Activated gamma-delta T cell treated with anti-CD3 and anti-CD28 coated beads, Interleukin-2, amount 50 U/mL, for 16 hours (primary cell): Measurements from ENCODE around the gene EEIG1.
A peak's percentile ranks its signal among the peaks of the same experiment; 100 is the strongest.

ENCODE experiments used
- DNase-seq: peaks from one replicate; pipeline ENCODE4 v3.0.0-alpha.2; 2020; ENCODE audit warnings: low read depth

The EEIG1 gene

DNA sequence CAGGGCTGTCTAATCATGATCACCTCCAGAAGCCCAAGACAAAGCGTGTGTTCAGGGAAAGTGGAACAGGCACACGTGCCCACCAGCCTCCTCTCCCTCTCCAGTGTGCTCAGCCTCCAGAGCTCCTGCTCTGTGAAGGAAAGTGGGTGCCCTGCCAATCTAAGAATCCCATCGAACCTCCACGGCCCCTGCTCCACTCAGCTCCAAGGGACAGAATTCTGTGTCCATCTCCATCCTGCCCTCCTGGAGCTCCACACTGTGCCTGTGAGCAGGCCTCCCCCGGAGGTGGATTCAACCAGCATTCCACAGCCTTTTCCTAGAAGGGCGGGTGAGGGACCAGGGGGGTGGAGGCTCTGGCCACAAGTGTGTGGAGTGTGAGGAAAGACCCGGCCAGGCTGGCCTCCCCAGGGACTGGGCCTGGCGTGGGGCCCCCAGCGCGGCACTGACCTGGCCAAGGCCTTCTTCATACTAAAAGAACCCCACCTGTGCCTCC, 6.0 kb downstream of the EEIG1 start:
- DNase-seq: no peak

DNA sequence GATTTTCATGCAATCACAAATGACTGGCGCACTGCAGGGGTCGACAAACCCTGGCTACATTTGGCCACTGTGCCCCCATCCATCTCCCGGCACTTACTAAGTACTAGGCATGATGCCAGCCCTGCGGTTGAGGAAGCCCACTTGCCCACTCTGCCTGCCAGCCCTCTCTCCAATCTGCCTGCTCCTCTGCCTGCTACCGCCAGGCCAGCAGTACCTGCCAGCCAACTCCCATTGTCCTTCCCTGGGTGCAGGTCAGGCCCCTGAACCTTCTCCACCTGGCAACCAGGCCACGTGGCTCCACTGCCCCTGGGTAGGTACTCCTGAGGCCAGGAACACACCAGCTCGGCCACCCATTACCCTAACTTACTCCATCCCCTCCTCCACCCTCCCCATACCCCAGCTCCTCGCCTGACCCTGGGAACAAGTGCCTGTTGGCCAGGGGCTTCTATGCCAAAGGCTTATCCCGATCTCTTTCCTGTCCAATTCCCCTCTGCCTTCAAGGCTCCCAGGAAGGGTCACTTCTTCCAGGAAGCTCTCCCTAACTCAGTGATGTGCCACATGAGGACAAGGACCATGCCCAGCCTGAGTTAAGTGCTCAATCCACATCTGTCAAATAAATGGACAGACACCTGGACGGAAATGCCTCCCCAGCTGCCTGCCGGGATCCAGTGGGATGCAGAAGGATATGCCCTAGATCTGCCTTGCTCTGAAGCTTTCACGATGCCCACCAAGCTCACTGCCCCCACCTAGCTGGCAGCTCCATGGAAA, 6.6 kb downstream of the EEIG1 start:
- DNase-seq: no peak

DNA sequence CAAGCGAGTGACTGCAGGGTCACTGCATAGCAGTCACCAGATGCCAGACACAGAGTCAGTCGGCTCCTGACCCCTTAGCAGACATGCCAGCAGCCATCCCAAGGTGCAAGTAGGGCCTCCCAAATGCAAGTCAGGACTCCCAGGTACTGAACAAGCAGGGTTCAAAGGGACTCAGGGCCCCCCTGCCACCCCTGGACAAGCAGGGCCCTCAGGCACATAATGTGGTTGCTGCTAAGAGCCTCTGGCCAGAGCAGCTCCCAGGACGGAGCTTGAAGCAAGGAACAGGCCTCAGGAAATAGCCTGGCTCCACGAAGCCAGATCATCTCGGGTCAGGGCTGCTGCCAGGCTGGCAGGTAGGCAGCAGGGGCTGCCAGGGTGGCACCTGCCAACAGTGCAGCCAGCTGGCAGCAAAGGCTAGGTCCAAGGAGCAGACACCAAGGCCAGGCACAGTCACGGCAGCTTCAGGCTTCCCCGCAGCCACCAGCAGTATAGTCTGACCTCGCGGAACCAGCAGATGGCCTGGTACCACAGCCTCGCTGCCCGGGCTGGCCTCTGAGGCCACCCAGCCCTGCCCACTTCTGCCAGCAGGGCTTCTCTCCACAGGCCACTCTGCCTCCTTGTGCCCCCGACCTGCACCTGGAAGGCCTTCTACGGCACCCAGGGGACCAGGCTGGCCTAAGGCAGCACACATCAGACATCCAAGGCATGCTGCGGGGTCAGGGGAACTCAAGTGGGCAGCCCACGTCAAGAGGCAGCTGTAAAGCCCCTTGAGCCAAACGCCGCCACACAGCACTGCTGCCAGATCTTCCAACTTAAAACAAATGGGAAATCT, 7.4 kb downstream of the EEIG1 start:
- no peak for DNase-seq

DNA sequence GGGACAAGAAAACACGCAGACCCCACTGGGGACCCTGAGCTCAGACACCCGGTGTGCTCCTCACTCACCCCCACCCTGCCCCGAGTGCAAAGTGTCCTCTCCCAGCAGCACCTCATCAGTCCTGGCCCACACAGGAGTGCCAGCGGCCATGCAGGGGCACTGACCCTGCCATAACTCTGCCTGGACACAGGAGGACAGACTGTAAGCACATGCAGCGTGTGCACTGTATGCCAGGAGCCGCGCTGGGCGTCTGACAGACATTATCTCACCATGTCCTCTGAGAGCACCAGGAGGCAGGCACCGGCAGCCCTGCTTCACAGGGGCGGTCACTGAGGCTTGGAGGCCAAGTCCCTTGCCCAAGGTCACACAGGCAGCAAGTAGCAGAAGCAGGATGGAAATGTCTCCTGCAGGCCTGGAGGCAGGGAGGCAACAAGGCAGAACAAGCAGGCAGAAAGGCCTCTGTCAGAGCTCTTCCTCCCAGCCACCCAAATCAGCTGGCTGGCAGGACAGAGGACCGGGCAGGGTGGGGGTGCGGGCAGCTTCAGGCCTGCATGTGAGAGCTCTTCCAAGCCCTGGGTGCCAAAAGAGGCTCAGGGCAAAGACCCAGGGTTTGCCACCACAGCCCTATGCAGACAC, 8.4 kb downstream of the EEIG1 start:
- DNase-seq: no peak

DNA sequence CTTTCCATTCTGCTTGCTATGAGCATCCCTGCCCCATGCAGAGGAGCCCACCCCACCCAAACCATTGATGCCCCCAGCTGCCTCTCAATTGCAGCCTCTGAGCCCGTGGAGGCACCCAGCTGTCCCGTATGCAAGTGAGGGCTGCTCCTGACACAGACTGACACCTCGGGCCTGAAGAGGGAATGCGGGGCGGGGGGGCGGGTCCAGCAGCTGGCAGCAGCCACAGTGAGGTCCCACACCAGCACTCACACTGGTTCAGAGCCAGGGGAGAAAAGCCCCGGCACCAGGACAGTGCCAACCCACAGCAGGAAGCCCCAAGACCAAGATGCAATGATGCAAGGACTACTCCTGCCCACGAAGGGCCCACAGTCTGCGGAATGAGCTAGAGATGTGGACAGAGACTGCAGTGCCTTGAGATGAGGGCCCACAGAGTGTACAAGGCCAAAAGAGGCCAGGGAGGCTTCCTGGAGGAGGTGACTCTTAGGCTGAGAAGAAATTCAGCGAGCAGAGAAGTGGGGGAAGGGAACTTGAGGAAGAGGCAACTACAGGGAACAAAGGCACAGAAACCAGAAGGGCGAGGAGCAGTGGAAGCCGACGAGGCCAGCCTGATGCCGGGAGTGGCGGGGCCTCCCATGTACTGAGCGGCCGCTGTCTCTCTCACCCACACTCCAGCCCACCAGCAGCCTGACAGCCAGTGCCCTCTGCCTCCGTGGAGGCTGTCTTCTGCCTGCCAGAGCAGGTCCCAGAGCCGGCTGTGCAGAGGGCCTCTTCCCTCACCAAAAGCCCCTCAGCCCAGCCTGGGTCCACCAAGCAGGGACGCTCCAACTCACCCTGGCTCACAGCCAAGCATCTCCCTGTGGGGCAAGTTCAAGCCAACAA, 9.2 kb downstream of the EEIG1 start:
- DNase-seq: peak; percentile 42

DNA sequence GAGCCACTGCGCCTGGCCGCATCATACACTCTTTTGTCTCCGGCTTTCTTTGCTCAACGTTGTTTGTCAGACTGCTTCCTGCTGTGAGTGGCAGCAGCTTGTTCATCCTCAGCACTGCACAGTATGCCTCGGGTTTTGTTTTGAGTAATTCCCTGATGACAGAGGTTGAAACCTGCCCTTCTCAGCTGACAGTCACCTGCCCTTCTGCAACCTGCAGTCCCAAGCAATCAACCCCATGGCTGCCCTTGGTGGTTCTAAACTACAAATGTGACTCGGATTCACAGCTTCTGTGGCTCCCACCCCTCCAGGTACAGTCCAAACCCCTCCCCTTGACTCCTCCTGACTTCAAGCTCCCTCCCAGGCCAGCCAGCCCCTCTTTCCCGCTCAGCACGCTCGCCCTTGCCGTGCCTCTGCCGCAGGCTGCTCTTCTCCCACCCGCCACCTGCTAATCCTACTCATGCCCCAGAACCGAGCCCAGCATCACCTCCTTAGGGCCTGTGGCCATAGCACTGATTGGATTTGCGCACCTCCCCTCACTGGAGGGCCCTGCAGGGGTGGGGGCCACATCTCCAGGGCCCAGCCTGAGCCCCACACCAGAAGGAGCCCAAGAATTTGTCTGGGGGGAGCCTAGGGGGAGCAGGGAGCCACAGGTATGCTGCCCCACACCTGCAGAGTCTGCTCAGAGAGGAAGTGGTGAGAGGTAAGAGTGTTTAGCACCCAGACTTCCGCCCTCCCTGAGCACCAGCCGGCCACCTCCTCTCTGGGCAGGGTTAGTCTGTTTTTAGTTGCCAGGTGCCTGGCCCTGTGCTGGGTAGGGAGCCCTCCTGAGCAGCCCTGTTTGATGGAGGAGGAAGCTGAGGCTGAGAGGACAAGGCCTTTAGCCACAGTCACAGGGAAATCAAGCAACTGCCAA, 10.1 kb downstream of the EEIG1 start:
- peak; percentile 45 for DNase-seq

DNA sequence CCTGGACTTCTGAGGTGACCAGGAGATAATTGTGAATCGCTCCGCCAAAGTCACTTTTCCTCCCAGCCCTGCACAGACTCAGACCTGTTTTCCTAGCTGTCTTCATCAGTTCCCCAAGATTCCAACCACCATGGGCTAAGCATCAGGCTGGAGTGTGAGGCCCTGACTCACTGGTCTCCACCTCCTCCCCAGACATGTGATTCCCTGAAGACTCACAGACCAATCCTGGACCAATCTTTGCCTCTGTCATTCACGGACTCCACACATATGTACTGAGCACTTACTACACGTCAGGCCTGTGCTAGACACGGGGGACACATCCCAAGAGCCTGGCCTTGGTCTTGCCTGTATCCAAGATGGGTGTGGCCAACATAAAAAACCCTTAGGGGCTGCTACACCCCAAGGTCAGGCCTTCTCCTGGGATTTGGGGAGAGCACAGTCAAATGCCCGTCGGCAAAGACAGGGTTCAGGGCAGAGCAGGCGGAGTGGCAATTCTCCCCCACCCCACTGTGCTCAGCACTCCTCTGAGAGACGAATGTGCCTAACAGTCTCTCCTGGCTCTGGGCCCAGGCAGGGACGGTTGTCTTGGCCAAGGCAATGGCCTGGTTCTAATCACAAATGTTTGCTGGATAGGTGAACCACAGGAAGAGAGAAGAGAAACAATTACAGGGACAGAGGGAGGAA, 11.9 kb downstream of the EEIG1 start:
- DNase-seq: no peak

DNA sequence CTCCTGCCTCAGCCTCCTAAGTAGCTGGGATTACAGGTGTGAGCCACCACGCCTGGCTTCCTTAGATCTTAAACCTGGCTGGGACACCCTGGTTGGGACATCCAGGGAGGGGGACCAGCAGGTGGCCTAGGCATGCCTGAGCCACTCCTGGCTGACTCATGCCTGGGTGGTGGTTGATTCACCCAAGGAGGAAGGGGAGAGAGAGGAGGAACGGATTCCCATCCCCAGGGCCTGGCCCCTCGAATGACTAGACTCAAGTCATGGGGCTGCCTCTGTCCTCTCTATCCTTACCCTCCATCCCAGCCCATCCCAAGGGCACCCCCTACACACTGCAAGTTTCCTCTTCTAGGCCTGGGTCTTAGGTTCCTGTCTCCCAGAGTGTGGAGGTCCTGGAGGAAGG, 12.7 kb downstream of the EEIG1 start:
- DNase-seq: peak; percentile 24

DNA sequence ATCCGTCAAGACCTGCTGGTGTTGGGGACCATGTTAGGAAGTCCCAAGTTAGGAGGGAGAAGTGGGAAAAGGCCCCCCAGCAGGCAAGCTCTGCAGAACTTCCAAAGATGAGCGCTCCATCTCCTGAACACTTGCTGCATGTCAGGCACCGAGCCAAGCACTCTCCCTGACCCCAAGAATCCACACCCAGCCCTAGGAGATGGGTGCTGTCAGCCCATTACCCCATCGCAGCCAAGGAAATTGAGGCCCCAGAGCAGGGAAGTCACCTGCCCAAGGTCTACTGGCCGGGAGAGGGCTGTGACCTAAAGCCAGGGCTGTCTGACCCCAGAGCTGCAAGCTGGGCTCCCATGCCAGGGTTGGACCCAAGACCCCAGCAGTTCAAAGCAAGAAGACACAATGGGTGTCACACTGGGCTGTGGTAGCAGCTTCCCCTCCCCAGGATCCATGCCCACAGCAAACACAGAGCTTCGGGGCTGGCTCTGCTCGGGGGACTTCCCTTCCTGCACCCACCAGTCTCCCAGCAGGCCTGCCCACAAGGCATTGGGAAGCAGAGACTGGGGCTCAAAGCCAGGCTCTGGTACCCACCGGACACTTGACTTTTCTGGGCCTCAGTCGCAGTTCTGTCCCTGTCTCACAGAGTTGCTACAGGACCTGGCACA, 13.5 kb downstream of the EEIG1 start:
- DNase-seq: no peak

DNA sequence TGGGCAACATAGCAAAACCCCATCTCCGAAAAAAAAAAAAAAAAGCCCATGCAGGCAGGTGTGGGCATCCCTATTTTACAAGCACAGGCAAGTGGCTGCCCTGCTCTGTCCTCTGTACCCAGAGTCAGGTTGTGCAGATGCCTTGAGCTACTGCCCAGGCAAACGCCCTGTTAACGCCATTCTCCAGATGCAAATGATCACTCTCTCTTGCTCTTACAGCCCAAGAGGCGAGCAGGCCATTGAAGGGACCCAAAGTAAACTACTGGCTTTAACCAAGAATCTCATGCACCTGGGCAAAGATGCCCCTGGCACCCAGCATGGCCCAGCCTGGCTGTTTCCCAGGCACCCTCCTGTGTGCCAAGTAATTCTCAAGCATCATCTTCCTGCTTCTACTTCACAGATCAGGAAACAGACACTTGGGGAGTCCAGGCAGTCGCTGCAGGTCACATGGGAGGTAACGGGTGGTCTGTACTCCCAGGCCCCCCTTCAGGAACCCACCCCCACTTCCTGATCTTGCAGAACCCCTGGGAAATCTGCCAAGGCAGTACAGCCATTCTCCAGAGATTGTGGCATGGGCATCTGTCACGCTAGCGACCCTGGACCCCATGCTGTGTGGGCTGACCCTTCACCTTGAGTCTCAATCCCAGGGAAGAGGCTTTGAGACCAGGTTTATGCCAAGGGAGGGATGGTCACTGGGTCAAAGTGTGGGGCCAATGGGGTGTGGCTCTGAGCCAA, 14.2 kb downstream of the EEIG1 start:
- no peak for DNase-seq

DNA sequence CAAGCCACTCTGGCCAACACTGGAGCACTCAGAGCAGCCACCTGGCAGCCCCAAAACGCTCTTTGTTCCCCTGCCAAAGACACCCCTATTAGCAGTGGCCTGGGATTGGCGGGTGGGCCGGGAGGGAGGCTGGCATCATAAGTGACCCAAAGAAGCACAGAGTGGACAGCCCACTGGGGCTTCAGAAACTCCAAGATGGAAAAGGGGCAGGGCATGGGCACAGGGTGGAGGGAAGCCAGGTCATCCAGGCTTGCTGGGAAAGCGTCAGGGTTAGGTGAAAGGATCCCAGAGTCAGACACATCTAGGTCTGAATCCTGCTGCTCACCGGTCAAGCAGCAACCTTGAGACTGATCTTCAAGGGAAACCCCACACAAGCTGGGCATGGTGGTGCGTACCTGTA, 14.8 kb downstream of the EEIG1 start:
- DNase-seq: no peak

DNA sequence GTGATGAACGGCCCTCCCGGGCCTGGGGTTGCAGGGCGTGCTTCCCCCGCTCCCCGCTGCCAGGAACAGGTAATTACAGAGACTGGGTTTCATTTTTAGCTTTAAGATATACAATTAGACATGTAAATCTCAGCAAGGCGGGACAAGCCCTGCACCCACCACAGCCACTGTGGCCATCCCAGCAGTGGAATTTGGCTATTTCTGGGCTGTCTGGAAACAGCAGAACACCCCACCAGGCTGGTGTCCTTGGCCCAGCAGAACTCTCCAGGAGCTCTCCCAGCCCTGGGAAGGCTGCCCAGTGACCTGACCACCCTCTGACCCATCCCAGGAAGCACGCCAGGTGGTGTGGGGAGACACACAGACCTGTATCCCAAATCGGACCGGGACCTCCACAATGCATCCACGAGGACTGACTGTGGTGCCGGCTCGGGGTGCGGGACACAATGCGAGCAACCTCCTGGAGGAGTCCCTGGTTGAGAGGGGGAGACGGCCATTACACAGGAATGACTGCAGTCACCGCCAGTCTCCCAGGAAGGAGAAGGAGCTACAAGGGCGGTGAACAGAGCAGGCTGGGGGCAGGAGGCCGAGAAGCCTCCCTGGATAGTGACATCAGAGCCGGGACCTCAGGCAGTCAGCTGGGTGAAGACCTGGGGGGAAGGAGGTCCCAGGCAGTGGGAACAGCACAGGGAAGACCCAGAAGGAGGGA, 17.3 kb downstream of the EEIG1 start:
- DNase-seq: no peak

DNA sequence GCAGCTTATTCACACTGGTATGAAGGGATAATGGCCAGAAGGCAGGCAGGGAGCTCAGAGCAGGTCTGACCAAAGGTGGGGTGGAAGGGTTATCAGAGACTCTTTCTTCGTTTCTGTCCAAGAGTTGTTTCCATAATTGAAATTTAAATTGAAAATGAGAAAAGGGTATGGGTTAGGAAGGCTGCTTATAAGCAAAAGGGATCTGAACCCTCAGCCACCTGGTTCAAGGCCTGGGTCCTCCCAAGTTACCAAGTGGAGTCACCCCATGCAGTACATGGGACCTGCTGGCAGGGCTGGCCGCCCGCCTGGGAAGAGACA, 17.8 kb downstream of the EEIG1 start:
- no peak for DNase-seq

DNA sequence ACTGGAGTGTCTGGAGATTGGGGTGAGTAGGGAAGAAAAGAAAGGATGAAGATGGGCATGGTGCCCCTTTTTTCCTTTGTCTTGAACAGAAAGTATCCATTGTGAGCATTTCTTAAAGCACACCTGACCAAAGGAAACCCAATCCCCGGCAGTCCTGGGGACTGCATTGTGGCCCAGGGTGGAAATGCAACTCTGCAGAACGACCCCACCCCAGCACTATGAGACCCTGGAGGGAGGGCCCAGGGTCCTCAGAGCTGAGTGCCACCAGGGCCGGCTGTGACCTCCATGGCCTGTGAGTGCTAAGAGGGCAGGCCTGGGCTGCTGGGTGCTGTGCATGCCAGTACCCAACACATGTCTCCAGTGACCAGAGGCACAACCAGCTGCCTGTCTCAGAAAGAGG, 18.5 kb downstream of the EEIG1 start:
- DNase-seq: no peak

DNA sequence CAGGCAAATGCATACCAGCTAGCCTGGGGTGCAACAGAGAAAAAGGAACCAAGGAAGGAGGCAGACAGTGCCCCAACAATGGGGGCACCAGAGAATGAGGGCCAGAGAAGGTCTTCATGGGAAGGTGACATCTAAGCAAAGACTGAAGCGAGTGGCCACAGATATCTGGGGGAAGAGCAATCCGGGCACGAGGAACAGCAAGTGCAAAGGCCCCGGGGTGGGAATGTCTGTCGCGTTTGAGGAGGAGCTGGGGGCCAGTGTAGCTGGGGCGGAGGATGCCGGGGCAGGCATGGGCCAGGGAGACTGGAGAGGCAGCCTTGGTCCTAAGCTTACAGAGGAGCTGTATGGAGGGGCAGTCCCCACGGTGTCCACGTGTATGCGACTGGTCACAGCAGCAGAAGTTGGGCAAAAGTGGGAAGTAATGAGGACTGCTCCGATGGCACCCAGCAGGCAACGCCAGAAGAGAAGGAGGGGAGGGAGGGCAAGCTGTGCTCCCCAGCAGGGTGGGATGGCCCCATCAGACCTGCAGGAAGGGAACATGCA, 19.1 kb downstream of the EEIG1 start:
- DNase-seq: no peak

DNA sequence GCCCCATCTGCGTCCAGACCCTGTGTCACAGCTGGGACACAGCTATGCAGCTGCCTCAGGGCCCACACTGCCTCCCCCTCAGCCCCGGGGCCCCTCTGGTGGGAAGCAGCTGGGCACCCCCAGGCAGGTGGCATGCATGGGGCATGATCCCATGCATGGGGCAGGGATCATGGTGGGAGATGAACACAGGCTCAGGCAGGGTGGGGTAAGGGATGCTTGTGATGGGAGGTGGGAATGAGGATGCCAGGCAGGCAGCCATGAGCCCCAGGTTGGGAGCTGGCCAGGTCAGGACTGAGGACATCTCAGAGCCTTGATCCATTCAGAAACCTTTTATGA, 19.7 kb downstream of the EEIG1 start:
- no peak for DNase-seq

DNA sequence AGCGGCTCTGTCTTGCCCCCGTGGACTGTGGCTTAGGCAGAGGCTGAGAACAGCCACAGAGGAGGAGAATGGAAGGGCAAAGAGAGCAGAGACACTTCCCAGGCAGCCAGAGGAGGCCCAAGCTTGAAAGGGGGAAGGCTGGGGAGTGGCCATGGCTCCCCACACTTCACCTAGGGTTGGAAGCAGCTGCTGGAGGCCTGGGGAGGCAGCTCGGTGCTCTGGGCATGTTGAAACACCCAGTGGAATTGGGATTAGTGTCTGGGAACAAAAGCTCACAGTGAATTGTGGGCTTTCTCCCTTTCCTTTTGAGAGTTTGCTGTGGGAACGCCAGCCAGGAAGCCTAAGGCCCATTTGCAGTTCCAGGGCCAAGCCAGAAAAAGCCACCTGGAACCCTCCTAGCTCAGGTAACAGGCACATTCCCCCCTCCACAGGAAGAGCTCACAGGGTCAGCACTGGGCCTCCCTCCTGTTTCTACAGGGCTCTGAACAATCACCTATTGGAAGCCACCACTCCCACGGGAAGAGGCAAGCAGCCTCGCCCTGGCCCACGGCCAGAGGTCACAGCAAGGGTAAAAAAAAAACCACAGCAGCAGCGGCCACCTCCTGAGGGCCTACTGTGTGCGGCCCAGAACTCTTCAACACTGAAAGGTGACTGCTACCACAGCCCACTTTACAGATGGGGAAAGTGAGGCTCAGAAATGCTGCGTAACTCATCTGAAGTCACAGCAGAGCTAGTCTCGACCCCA, 20.2 kb downstream of the EEIG1 start:
- no peak for DNase-seq
